ENCODE measurements around the gene BLACAT1.
"Not testable (repeated sequence)": the region's sequence is repeated elsewhere in the genome, so short reads cannot be mapped to it uniquely, and the experiment has no call there.

Gene BLACAT1

DNA sequence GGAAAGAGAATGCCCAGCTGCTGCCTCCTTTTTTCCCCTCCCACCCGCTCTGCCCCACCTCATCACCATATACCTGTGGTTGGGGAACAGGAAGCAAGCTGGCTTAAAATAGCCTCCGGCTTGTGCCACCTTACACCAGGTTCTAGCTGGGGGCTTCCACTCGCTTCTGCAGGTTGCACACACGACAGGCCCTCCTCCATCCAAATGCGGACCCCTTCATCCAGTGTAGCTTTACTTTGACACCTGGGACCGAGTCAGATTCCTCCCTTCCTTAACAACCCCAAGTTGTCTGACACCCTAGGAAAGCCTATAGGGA, 14.6 kb downstream of the BLACAT1 start:
- no peak for DNase-seq

DNA sequence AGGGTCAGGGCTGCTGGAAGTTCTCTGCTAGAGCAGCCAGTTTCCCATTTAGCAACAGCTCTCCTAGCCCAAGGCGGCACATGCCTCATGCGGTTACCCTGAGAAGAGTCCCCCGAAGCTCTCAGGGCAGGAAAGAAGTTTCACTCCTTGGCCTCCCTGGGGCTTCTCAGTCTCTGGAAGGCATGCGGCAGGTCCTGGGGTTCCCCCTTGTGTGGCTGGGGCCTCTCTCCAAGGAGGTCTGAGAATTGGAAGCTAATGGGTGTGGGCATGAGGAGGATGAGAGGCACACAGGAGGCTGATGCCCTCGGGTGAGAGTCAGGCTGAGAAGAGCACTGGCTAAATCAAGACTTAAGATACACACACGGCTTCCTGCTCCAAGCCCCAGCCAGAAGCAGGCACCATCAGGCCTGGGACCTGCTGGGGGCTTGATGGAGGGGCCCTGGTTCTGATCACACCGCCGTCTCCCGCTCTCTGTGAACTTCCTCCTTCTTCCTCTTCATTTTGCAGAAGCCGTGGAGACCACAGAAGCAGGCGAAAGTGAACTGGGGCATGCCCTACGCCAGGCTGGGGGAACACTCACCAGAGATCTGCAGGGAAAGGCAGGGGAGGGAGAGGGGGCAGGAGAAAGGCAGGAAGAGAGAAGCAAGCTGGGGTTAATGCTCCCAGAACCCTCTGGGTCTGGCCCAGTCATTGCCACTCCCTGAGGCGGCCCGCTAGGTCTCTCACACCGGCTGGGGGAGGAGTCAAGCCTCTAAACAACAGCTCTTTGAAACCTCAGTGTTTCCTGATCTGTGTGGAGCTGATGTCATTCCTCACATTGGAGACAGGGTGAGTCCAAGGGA, 15.1 kb downstream of the BLACAT1 start:
- peak in 7 of 14 donors; percentile 13 to 87 (median 31) for DNase-seq

DNA sequence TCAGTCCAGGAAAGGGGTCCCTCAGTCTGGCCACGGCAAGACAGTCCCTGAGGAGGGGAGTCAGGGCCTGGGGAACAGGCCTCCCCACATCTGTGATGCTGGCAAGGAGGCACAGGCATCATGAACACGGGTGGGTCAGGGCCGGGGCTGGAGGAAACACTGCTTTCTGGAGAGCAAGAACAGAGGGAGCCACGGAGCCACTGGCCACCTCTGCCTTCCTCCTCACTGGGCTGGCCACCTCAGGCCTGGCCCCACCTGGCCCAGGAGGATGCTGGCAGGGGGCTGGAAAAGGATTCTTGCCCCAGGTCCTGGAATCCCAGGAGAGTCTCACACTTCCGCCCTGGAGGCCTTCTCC, 15.7 kb downstream of the BLACAT1 start:
- no peak for DNase-seq

DNA sequence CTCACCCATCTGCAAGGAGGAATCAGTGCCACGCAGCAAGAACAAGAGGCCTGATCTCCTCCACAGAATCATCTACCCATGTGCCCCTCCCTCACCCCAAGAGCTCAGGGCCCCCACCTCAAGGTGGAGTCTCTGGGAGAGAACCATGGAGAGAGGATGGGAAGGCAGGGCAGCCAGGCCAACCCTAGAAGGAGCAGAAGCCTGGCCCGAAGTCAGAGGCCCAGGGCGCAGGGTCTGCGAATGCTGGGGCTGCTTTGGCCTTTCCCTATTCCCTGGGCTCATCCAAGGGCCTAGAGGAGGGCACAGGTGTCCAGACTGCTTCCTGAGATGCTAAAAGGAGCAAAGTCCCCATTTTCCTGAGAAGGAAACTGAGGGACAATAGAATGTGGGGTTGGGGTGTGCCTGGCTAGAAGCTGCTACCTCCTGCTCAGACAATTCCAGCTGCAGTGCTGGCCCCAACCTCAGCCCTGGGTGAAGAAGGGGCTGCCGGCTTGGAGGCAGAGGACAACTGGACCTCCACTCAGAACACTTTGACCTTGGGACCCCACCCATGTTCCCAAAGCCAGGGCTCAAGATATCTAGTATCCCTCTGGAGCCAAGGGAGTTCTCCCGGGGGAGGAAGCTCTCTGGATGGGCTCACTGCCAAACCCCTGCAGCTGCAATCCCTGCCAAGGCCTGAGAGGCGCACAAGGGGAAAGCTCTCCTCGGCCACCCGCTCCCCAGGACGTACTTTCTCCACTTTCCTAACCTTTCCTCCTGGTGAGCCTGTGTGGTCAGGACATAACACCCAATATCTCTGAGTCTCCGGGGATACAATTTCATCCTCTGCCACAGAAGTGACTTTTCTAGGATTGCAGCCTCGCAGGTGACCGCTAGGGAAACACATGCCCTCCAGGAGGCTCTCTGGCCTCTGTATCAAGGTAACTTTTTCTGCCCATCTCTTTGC, 17.4 kb downstream of the BLACAT1 start:
- peak in 11 of 14 donors; percentile 29 to 69 (median 34) for DNase-seq

DNA sequence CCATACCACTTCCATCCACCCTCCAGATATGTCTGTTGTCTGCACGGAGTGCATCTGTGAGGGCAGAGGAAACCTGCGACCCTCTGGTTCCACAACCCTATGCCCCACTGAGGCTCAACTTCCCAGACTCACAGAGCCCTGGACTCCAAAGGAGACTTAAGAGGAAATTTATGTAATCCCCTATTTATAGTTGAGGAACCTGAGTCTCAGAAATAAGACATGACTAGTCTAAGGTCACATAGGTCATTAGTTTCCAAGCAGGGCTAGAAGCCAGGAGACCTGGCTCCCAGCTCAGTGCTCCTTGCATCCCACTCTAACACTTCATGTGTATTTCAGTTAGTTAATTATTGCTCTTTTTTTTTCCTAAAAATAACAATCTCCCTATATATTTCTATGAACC, 18.3 kb downstream of the BLACAT1 start:
- DNase-seq = no peak

DNA sequence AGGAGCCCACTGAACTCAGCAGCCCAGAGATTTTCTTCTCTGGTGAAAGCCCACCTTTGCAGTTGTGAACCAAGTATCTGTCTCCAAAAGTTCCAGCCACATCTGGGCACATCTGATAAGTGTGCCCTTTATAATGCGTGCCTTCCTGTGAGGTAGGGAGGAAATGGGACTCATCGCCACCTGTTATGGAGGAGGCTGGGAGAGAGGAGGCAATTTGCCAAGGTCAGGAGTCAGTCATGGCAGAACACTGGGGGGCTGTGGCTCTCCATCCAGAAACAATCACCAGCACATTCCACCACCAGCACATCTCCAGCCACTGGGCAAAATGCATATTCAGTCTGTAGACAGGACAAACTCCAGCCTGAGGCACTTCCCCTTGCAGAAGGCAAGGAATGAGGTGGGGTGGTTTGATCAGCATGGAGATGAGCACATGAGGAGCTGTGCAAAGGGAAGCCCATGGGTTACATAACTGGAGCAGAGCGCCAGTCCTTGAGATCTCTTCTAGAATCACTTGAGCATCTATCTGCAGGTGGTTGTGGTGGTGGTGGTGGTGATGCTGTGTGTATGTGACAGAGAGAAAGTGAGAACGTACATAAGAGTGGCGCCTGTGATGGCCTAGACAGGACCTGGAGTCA, 19.0 kb downstream of the BLACAT1 start:
- no peak for DNase-seq

DNA sequence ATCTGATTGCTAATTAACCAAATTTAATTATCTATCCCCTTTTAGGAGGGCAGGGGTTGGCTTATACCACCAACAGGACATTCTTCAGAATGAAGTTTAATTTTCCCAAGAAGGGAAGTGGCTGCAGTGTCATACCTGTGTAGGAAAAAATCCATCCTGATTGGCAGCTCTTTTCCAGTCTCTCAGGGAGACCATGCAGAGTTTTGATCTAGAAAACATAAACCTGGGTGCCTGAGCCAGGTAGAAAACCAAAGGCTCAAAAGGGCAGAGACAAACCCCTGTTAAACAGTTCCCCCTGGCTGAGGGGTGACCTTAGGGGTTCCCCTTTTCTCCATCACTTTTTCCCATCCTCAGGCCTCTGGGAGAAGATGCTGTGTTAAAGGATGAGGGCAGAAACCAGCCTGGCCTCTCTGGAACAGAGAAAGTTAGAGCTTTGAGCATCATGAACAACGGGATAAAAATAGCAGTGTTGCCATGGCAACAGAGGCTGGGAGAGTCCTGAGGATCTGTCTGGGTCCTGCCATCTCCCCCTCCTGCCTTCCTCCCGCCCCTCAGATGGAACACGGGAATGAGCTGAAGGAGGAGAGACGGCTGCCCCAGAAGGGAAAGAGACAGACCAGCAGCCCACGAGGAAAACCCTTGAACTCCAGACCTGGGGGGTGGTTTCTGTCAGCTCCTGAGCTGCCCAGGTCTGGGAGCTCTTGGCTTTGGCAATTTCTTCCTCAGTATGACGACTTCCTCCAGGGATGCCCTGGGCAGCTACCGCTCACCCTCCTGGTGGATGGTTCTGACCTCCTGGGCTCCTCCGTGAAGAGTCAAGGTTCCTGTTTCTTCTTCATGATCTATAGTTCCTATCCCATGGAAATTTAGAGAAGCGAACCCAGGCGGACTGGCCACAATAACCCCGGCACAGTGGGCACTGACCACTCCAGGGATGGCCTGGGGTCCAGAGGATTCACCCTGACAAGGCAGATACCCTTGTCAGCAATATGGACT, 20.0 kb downstream of the BLACAT1 start:
- DNase-seq = peak in 2 of 14 donors; percentile 25 to 97

DNA sequence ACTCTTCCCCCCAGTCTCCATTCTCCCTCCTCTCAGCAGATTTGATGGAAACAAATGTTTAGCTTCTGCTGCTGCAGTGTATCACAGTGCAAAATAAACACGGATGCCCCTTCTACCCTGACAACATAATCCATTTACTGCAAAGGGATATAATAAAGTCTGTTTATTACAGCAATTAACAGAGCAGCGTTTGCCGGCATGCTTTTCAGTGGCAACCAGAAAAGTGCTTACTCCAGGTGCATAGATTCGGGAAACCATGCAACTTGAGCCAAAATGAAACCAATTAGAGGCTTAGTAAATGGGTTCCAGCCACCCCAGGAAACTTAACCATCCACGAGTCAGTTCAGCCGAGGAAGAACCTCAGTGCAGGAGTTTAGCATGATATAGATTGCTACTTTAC, 21.1 kb downstream of the BLACAT1 start:
- no peak for DNase-seq

DNA sequence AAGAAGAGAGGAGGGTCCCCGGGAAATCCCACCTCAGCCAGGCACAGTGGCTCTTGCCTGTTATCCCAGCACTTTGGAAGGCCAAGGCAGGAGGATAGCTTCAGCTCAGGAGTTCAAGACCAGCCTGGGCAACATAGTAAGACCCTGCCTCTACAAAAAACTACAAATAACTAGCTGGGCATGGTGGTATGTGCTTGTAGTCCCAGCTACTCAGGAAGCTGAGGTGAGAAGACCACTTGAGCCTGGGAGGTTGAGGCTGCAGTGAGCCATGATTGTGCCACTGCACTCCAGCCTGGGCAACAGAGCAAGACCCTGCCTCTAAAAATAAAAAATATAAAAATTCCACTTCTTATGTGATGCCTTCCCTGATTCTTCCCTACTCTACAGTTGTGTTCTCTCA, 23.2 kb downstream of the BLACAT1 start:
- DNase-seq = not testable (repeated sequence)

DNA sequence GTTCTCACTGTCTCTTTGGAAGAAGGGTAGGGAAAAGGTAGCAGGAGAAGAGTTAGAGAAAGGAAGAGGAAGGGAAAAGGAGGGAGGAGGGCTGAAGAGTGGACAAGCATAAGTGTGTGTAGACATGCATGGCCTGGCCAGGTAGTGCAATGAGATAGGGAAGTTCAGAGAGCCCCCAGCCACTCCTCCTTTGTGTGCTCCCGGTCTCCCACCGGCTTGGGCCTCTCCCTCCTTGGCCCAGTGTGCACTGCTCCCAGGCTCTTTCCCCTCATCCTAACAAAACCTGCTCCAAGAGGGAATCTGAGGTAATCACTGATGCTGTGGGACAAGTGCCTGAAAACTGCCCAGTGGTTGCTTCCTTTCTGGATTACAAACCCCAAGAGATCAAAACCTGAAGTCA, 23.7 kb downstream of the BLACAT1 start:
- DNase-seq = no peak

DNA sequence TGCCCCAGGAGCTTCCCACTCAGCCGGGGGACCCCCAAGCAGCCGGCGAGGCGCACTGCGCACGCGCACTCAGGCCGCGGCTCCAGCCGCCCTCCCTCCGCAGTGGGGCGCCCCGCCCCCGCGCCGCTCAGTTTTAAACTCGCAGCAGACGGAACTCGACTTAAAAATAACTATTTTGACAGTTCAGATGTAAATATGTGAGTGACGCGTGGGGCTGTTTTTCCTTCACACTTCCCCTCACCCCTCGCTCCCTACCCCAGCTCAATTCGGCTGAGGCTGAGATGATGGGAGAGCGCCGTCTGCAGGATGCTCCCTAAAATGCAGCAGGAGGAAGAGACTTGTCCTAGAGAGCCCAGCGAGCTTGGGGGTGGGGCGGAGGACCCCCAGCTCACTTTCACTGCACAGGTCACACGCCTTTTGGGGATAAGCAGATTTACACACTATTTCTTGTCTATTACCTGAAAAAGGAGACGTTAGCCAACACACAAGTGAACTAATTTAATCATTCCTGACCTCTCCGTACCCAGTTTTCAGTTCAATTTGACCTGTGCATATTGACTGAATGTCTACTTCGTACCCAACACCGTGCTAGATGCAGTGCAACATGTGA, 25.0 kb downstream of the BLACAT1 start:
- peak in 9 of 14 donors; percentile 13 to 62 (median 42) for DNase-seq

DNA sequence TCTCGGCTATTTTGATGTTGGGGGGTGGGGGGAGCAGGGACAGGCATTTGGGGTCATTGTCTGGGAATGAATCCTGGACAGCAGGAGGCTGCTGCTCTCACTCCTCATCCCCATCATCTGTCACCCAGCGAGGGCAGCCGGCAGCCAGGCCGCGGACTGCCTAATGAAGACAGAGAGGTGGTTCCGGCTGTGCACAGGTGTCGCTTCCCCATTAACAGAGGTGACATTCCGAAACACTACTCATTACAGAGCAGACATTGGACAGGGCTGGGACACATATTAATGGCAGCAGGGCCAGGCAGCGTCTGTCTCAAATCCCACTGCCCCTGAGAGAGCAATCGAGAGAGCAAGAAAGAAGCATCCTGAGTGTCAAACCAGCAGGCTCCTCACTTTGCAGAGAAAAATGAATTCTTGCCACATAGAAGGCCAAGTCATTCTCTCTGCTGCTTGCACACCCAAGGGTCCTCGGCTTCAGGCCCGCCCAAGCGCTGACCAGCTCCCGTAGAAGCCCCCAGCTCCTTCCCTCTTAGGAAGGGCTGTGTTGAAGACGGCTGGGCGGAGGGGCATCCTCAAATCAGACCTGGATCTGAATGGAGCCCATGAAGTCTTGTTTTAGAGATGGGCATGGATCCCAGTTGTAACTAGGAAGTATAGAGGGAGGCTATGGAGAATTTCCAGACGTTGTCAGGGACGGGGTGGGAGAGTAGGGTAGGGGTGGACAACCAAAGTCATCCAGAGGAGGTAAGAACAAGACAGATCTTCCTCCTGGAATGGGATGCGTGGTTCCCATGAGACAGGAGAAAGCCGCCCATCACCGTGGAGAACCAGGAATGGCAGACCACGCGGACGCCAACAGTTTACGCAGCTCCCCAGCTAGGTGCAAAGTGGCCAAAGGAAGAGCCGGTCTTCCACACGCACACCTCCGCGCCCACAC, 25.8 kb downstream of the BLACAT1 start:
- DNase-seq = peak in 1 of 14 donors; percentile 67

DNA sequence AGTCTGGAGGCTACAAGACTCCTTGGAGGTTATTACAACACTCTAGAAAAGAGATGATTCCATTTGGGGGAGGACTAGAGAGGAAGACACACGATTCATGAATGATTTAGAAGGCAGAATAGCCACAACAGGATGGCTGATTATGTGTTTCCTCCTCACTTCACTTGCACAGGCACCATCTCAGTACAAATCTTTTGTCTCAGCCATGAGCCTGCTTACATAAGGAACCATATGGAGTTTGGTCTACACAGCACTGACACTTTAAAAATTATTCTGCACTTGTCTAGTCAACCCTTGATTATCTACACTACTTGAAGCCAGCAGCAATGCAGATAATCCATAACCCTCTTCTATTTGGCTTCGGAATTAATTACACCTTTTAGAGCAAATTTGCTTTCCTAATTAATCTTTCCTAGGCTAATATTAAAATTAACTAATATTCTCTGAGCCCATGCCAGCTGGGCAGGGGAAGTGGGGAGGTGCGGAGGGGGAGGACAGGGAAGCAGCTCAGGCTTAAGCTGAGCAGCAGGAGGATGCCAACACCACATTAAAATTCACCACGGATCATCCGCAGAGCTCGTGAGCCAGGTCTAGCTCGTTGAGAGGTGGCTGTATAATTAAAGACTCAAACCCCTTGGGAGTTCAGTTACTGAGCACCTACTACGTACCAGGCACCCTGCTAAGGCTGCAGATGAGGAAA, 30.8 kb downstream of the BLACAT1 start:
- DNase-seq = no peak

DNA sequence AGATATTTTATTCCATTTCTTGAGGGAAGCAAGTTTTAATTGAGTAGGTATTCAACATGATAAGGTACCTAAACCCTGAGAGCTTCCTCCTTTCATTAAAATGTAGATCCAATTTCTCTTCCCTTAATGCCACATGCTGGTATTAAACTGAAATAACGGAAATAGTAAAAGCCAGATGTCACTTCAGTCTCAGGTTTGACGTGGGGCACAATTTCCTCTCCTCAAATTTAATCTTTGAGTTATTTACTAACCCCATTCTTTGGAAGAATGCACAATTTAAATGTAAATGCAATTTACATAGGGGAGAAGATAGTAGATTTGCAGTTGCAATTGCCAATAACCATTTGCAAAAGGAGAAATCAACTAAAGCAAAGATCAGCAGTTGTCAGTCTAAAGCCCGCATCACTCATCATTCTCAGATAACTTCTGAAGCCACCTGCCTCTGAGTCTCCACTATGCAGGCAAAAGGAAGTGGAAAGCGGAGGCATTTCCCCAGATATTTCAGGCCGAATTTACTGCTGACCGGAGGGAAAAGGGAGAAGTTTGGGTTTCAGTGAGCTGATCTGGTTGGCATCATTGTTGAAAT, 31.9 kb downstream of the BLACAT1 start:
- no peak for DNase-seq

DNA sequence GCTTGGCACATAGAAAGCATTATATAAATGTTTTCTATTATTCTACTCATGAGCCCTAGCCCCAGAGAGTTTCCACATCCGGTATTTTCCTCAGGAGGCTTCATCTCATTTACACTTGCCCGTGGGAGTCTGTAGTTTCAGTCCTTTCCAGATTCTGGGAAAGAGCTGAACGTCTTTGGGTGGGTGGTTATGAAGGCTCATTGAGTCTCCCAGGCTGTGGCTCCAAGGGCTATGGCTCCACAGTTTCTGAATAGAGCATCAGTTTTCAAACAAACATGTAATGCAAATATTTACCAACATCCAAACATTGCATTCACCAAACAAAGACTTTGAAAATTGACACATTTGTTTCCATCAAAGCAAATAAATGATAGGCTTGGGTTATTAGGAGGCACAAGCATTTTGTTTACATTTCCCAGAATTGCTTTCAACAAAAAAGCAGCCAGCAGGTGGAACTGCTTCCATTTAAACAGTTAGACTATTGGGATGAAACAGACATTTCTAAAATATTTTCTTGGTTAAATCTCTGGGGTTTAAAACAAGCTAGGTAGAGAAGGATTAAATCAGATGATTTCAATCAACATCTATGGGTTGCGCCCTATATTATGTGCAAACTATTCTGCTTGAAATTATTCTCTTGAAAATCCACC, 32.7 kb downstream of the BLACAT1 start:
- DNase-seq = no peak

DNA sequence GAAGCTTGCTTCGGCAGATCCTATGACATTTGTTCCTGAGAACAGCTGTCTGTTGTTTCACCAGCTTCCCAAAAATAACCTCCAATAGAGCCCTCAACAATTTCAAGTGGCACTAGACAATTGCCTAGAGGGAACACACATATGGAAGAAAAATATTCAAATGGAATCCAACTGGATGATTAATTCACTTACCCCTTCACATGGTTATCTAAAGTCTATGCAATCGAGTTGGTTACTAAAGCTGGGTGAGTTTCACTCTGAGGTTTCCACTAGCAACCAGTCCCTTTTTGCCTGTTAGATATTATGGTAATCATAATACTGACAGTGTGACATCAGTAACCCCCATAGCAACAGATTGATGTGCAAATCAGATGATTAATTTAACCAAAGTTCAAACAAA, 34.0 kb downstream of the BLACAT1 start, which contains the start of gene LEMD1:
TSS of gene LEMD1 (minus strand) at position 259 of the 400 bp plus-strand sequence. CDS start 1,520 bp downstream, outside the sequence.
- DNase-seq = no peak

DNA sequence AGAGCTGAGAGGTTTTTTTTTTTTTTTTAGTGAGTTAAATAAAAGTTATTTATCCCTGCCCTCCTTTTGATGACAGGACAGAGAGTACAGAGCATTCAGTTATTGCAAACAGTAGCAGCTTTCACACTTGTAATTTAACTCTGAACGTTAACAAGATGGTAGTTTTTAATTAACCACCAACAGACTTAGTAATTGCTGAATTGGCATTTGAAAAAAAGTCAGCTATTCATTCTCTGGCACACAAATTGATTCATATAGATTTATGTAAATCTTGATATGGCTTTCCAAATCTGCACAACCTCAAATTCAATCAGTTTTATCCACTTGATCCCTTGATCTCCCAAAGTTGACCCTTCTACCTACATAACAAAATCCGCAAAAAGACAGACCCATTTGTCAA, 34.9 kb downstream of the BLACAT1 start:
- no peak for DNase-seq

DNA sequence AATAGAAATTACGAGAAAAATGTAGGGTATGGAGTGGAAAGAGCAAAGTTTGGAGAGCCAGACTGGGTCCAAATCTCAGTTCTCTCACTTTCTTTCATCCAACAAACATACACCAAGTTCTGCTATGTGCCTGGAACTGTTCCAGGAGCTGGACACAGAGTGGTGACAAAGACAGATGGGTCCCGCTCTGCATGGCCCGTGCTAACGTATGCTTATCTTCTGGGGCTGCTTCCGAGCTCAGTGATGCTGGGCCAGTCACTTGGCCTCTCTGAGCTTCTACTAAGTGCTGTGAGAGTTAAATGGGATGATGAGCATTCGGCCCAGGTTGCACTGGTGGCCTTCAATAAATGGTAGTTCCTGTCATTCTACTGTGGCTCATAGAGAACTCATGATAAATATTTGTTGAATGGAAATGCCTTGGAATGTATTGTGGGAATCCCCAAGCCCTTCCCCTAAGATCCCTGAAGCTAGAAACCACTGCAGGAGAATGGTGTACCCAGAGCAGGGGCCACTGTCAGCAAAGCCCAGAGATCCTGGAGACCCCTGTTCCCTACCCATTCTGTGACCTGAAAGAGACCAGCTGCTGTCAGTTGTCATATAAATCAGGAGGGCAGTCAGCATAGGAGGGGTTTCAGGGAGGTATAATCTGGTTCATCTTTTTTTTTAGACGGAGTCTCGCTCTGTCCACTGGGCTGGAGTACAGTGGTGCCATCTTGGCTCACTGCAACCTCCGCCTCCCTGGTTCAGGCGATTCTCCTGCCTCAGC, 37.8 kb downstream of the BLACAT1 start:
- DNase-seq = no peak

Data from C1 segment of cervical spinal cord (tissue), 14 donors.